Measurements from ENCODE around the gene APOL4.

DNA sequence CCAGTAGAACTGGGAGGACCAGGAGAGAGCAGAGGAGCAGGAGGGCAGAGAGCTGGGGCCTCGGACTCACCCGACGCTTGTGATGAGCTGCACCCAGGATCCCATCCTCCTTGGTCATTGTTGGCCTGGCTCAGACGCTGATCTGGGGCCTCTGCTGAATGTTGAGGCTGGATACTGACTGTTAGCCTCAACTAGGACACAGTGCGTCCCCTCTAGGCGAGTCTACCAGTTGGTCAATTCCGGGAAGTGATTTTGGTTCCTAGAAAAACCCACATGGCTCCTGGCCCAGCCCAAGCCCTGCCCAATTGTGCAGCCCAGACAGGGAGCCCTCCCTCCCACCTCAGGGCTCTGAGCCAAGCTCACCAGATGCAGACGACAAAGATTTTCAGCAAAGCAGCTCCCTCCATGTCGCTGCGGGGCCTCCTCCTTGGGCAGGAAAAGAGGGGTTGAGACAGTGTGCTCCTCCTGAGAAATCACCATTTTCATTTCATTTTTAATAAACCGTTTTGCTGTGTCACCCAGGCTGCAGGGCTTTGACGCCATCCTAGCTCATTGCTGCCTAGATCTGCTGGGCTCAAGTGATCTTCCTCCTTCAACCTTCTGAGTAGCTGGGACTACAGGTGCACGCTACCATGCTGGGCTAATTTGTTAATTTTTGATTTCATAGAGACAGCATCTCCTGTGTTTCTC lies at the start of gene APOL4:
- TF ChIP-seq CTCF (IDR thresholded peaks at IDR 0.05) (no peak), EP300 (IDR thresholded peaks at IDR 0.05) (no peak), POLR2AphosphoS5 (IDR thresholded peaks at IDR 0.05) (peak in 2 of 3 donors; percentile 49 to 65)
